Measurements from ENCODE around the gene CLSTN2.

Gene CLSTN2

GRCh38 chr3:140527156-140527555 is 592.2 kb downstream of the CLSTN2 start:
- DNase-seq = no peak

DNA sequence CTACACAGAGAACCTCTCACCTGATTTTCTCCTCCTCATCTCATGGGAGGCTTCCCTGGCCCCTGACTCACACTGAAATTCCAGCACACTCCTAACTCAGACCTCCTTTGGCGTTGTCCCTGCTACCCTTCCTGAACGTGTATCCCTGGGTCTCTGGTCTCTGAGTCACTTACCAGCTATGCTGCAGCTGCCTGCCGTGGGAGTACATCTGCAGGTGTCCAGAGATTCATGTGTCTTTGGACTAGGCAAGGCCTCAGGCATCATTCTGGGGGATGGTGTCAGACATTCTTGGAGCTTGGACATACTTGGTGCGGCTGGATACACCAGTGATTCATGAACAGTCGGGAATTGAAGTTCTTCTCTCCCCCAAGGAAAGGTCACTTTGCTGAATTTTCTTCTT is 594.1 kb downstream of the CLSTN2 start:
- no peak for DNase-seq

DNA sequence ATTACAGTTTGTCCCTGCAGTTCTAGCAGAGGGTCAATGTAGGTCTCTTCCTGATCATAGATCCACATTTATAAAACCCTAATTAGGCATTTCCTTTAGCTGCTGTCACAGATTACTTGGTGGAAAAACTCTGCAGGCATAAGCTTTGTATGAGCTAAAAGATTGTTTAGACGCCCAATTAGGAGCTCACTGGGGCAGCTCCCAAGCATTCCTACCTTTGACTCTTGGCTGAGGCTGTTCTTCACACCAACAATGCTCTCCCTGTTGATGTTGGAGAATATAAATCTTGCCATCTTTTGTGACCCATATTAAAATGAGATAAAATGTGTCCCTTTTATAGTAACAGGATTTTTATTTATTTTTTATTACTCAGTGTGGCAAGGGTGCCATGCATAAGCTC is 594.6 kb downstream of the CLSTN2 start:
- no peak for DNase-seq

- no peak for DNase-seq
Measured at GRCh38 chr3:140530131-140530530, 595.1 kb downstream of the CLSTN2 start.

DNA sequence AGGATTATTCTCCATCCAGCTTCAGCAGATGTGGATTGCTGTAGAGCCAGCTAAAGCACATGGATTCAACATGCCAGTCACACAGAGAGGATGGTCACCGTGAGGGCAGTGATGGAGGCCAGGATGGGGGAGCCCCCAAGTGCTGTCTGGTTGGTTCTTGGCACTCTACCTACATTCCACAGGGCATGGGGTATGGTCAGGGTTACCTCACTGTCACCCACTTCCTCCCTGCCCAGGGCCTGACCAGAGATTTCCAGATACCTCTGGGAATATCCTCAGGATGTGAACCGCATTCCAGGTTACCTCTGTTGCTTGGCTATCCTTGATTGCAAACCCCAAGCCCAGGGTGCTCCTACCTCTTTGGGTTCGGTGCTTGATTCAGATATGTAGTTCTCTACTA is 595.6 kb downstream of the CLSTN2 start:
- no peak for DNase-seq

DNA sequence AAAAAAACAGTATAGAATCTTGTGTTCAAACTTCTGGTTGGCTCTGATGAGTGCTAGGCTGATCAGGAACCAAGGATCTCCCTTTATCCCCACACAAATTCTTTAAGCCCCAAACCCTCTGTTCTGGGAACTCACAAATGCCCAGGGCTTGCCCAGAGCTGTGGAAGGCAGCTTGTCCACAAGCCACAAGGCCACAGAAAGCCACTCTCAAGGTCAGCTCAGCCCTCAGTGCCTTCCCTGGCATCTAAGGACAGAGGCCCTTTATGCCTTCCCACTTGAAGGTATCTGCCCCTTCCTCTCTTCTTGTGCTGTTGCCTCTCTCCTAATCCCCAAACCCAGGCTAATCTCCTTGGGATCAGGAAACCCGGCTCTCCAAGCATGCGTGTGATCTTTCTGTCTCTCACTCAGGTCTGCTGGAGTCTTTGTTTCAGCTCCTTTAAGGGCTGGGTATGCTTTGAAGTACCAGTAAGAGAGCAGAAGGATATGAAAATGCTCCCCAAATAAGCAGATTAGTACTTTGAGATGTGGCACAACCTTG is 597.9 kb downstream of the CLSTN2 start:
- no peak for DNase-seq

GRCh38 chr3:140536926-140537726 is 602.1 kb downstream of the CLSTN2 start:
- DNase-seq = no peak

DNA sequence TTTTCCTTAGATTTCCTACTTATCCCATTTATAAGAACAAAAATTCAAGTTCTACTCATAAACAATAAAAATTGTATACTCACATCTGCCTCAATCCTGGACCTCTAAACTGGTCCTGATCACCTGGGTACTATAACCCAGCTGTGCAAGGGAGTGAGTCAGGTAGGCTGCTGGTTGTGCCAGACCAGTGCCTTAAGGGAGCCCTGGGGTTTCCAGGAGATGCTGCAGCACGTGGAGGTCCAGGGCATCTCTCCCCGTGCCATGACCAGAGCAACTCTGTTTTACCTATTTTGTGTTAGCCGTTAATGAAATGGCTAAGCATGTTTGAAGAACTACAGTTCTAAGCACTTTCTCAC is 602.7 kb downstream of the CLSTN2 start:
- no peak for DNase-seq

DNA sequence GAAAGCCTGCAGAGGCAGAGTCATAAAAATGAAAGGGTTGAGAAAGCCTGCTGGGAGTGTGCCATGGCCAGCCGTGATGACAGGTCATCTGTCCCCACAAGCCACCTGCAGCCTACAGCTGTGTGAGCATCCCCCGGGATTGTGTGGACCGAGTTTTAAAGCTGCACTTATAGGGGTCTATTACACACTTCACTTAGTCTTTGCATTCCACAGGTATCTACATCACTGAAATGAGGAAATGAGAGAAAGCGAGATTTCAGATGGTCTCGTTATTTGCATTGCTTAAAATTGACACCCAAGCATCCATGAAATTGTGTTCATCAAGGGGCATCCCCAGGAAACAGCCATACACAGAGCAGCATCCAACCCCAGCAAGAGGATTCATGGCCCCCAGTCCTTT is 605.3 kb downstream of the CLSTN2 start:
- no peak for DNase-seq

GRCh38 chr3:140541975-140542653 is 607.1 kb downstream of the CLSTN2 start:
- no peak for DNase-seq

- DNase-seq = no peak
Measured at GRCh38 chr3:140545197-140545596, 610.2 kb downstream of the CLSTN2 start.

- DNase-seq = no peak
Measured at GRCh38 chr3:140545756-140546155, 610.8 kb downstream of the CLSTN2 start.

DNA sequence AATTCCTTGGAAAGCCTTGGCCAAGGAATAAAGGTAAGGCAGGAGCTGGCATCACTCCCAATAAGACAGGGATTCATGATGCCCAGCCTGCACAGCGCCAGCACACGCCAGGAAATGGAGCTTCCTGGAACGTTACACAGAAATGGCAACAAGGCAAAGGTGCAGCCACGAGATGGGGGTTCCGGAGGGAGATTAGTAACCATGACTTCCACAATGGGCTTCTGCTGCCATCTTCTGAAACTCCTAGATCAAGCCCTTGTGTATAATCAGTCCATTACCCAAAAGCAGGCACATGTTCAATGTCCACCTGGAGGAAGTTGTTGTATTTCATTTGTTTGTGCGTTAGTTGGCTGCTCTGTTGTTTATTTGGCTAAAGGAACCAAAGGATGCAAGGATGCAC is 611.7 kb downstream of the CLSTN2 start:
- no peak for DNase-seq

GRCh38 chr3:140552403-140552802 is 617.4 kb downstream of the CLSTN2 start:
- no peak for DNase-seq

GRCh38 chr3:140552898-140553297 is 617.9 kb downstream of the CLSTN2 start:
- no peak for DNase-seq

- no peak for DNase-seq
Measured at GRCh38 chr3:140553591-140553990, 618.6 kb downstream of the CLSTN2 start.

DNA sequence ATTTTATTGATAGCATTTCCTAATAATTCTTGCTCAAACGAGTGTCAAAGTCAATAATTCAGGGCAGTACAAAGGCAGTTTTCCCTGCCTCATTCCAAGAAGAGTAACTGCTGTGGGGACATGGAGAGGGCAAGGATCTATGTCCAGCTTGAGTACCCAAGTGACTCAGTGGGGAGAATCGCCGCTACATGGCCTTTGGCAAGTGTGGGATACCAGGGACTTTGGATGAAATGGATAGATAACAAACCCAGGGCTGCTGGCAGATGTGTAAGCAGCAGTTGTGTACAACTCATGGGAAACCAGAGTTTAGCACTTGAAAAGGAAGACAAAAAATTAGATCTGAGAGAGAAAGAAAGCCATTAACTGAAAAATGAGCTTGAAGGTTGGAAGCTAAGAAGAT is 620.7 kb downstream of the CLSTN2 start:
- DNase-seq = no peak

GRCh38 chr3:140557476-140557875 is 622.5 kb downstream of the CLSTN2 start:
- no peak for DNase-seq

DNA sequence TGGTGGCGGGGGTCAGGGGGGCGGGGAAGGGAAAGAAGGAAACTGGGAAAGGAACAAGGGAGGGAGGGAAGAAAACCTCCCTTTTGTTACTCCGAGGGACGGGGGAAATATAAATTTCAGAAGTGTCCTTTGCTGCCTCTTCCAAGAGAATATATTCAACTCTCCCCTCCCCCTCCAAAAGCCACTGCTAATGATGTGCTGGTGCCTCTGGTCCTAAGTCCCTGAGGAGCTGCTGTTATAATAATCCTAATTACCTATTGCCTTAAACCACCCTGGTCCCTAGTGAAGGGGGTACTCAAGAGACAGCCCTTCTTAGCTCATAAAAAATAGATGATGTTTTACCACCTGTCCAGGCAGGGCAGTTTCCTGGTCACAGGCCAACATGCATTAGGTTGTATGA is 624.6 kb downstream of the CLSTN2 start:
- no peak for DNase-seq

GRCh38 chr3:140563206-140563760 is 628.3 kb downstream of the CLSTN2 start:
- no peak for DNase-seq

GRCh38 chr3:140568131-140568530 is 633.1 kb downstream of the CLSTN2 start:
- DNase-seq = no peak

- no peak for DNase-seq
Measured at GRCh38 chr3:140568842-140569520, 634.0 kb downstream of the CLSTN2 start.

- DNase-seq = no peak
Measured at GRCh38 chr3:140570602-140571001, 635.6 kb downstream of the CLSTN2 start.

GRCh38 chr3:140571836-140572235 is 636.9 kb downstream of the CLSTN2 start:
- DNase-seq = no peak
